Activated naive CD4-positive, alpha-beta T cell treated with anti-CD3 and anti-CD28 coated beads, Interleukin-2, amount 10 ng/mL, durations not matched to agents 7 days and 5 days (primary cell): ENCODE measurements around the gene IL1RAPL1.

Experiments used
- CTCF ChIA-PET: fragments of 350-600 bp; sonication (Branson Sonifier 250); formaldehyde crosslinking; loops from one replicate; lab custom pipeline; 2021; ENCODE audit warnings: antibody characterized with exemption; lab: Charles Lee
- DNase-seq: peaks from one replicate; pipeline ENCODE4 v3.0.0-alpha.2; 2020
- H3K27ac Mint-ChIP-seq: one replicate; pipeline ENCODE4 v1.8.0; 2021; ENCODE audit warnings: mild to moderate bottlenecking, moderate library complexity, mixed read lengths
- H3K27me3 Mint-ChIP-seq: one replicate; pipeline ENCODE4 v1.8.0; 2021; ENCODE audit warnings: mild to moderate bottlenecking, mixed read lengths
- H3K36me3 Mint-ChIP-seq: one replicate; pipeline ENCODE4 v1.8.0; 2021; ENCODE audit warnings: mixed read lengths
- H3K4me1 Mint-ChIP-seq: one replicate; pipeline ENCODE4 v1.8.0; 2021; ENCODE audit warnings: mixed read lengths
- H3K4me3 Mint-ChIP-seq: one replicate; pipeline ENCODE4 v1.8.0; 2021; ENCODE audit warnings: mild to moderate bottlenecking, moderate library complexity, mixed read lengths
- H3K9me3 Mint-ChIP-seq: one replicate; pipeline ENCODE4 v1.8.0; 2021; ENCODE audit warnings: mixed read lengths

Gene IL1RAPL1

GRCh38 chrX:29636331-29636730, 1049.1 kb downstream of the IL1RAPL1 start:
- Mint-ChIP-seq H3K9me3 (peaks cover 3% of the 10 kb centered on the region), H3K27ac (no peak overlapping the region), H3K4me3 (no peak overlapping the region), H3K36me3 (no peaks in the 10 kb centered on the region), H3K27me3 (no peaks in the 10 kb centered on the region), H3K4me1 (no peaks in the 10 kb centered on the region)
- CTCF ChIA-PET = no interaction called here
- DNase-seq = no peak

GRCh38 chrX:29640106-29640505, 1052.9 kb downstream of the IL1RAPL1 start:
- CTCF ChIA-PET = no interaction called here

GRCh38 chrX:29641461-29641860, 1054.2 kb downstream of the IL1RAPL1 start:
- Mint-ChIP-seq H3K4me3 (no peak overlapping the region), H3K9me3 (peaks cover 2% of the 10 kb centered on the region), H3K27ac (no peak overlapping the region), H3K36me3 (no peaks in the 10 kb centered on the region), H3K4me1 (no peaks in the 10 kb centered on the region), H3K27me3 (no peaks in the 10 kb centered on the region)
- CTCF ChIA-PET = no interaction called here
- DNase-seq = no peak

More at GRCh38 chrX:29640106-29640505, 1052.9 kb downstream of the IL1RAPL1 start:
- H3K4me3 Mint-ChIP-seq = no peak overlapping the region
- H3K27me3 Mint-ChIP-seq = no peaks in the 10 kb centered on the region
- H3K9me3 Mint-ChIP-seq = no peaks in the 10 kb centered on the region
- no peak overlapping the region for H3K27ac Mint-ChIP-seq
- no peaks in the 10 kb centered on the region for H3K36me3 Mint-ChIP-seq
- DNase-seq = no peak
- no peaks in the 10 kb centered on the region for H3K4me1 Mint-ChIP-seq

GRCh38 chrX:29643181-29643580, 1055.9 kb downstream of the IL1RAPL1 start:
- H3K27me3 Mint-ChIP-seq = no peaks in the 10 kb centered on the region
- peaks cover 2% of the 10 kb centered on the region for H3K9me3 Mint-ChIP-seq
- no peak overlapping the region for H3K27ac Mint-ChIP-seq
- H3K4me1 Mint-ChIP-seq = no peaks in the 10 kb centered on the region
- DNase-seq = no peak
- no peak overlapping the region for H3K4me3 Mint-ChIP-seq
- H3K36me3 Mint-ChIP-seq = no peaks in the 10 kb centered on the region
- CTCF ChIA-PET = no interaction called here

GRCh38 chrX:29648161-29648560, 1060.9 kb downstream of the IL1RAPL1 start:
- no peak for DNase-seq
- CTCF ChIA-PET = no interaction called here
- Mint-ChIP-seq H3K27ac (no peak overlapping the region), H3K27me3 (no peaks in the 10 kb centered on the region), H3K4me1 (no peaks in the 10 kb centered on the region), H3K9me3 (peaks cover 2% of the 10 kb centered on the region), H3K36me3 (no peaks in the 10 kb centered on the region), H3K4me3 (no peak overlapping the region)

- Mint-ChIP-seq H3K9me3 (peaks cover 2% of the 10 kb centered on the region), H3K36me3 (no peaks in the 10 kb centered on the region), H3K4me3 (no peak overlapping the region), H3K27me3 (no peaks in the 10 kb centered on the region), H3K4me1 (no peaks in the 10 kb centered on the region), H3K27ac (no peak overlapping the region)
- CTCF ChIA-PET = no interaction called here
- DNase-seq = no peak
These were observed 1065.2 kb downstream of the IL1RAPL1 start for GRCh38 chrX:29652484-29652883.

- Mint-ChIP-seq H3K4me1 (no peaks in the 10 kb centered on the region), H3K27me3 (no peaks in the 10 kb centered on the region), H3K36me3 (no peaks in the 10 kb centered on the region), H3K9me3 (peaks cover 2% of the 10 kb centered on the region), H3K27ac (no peak overlapping the region), H3K4me3 (no peak overlapping the region)
- no peak for DNase-seq
- CTCF ChIA-PET = no interaction called here
These were observed 1066.5 kb downstream of the IL1RAPL1 start for GRCh38 chrX:29653721-29654120.

- Mint-ChIP-seq H3K27ac (no peak overlapping the region), H3K4me1 (no peaks in the 10 kb centered on the region), H3K27me3 (no peaks in the 10 kb centered on the region), H3K36me3 (no peaks in the 10 kb centered on the region), H3K9me3 (peaks cover 2% of the 10 kb centered on the region), H3K4me3 (no peak overlapping the region)
- CTCF ChIA-PET = no interaction called here
- no peak for DNase-seq
These were observed 1072.7 kb downstream of the IL1RAPL1 start for GRCh38 chrX:29659911-29660310.

- Mint-ChIP-seq H3K36me3 (no peaks in the 10 kb centered on the region), H3K27me3 (no peaks in the 10 kb centered on the region), H3K9me3 (no peaks in the 10 kb centered on the region), H3K4me3 (no peak overlapping the region), H3K27ac (no peak overlapping the region), H3K4me1 (no peaks in the 10 kb centered on the region)
- DNase-seq = no peak
- CTCF ChIA-PET = no interaction called here
These were observed 1074.0 kb downstream of the IL1RAPL1 start for GRCh38 chrX:29661290-29661689.

- Mint-ChIP-seq H3K9me3 (no peaks in the 10 kb centered on the region), H3K4me1 (no peaks in the 10 kb centered on the region), H3K36me3 (no peaks in the 10 kb centered on the region), H3K27ac (no peak overlapping the region), H3K4me3 (no peak overlapping the region), H3K27me3 (no peaks in the 10 kb centered on the region)
- CTCF ChIA-PET = no interaction called here
- DNase-seq = no peak
These were observed 1074.9 kb downstream of the IL1RAPL1 start for GRCh38 chrX:29662101-29662500.

- H3K4me3 Mint-ChIP-seq = no peak overlapping the region
- H3K9me3 Mint-ChIP-seq = no peaks in the 10 kb centered on the region
- no peak for DNase-seq
These were observed 1075.7 kb downstream of the IL1RAPL1 start for GRCh38 chrX:29662759-29663503.

GRCh38 chrX:29665532-29665931, 1078.3 kb downstream of the IL1RAPL1 start:
- CTCF ChIA-PET = no interaction called here
- no peak overlapping the region for H3K27ac Mint-ChIP-seq
- no peaks in the 10 kb centered on the region for H3K4me1 Mint-ChIP-seq

More at GRCh38 chrX:29662759-29663503, 1075.7 kb downstream of the IL1RAPL1 start:
- Mint-ChIP-seq H3K4me1 (no peaks in the 10 kb centered on the region), H3K36me3 (no peaks in the 10 kb centered on the region), H3K27ac (no peak overlapping the region), H3K27me3 (no peaks in the 10 kb centered on the region)
- CTCF ChIA-PET = no interaction called here

GRCh38 chrX:29666366-29666765, 1079.1 kb downstream of the IL1RAPL1 start:
- H3K27me3 Mint-ChIP-seq = no peaks in the 10 kb centered on the region
- no peak for DNase-seq
- CTCF ChIA-PET = no interaction called here
- H3K4me1 Mint-ChIP-seq = no peaks in the 10 kb centered on the region
- H3K9me3 Mint-ChIP-seq = no peaks in the 10 kb centered on the region
- H3K36me3 Mint-ChIP-seq = no peaks in the 10 kb centered on the region
- no peak overlapping the region for H3K27ac Mint-ChIP-seq
- no peak overlapping the region for H3K4me3 Mint-ChIP-seq

More at GRCh38 chrX:29665532-29665931, 1078.3 kb downstream of the IL1RAPL1 start:
- DNase-seq = no peak
- H3K4me3 Mint-ChIP-seq = no peak overlapping the region
- no peaks in the 10 kb centered on the region for H3K36me3 Mint-ChIP-seq
- no peaks in the 10 kb centered on the region for H3K27me3 Mint-ChIP-seq
- no peaks in the 10 kb centered on the region for H3K9me3 Mint-ChIP-seq

- H3K36me3 Mint-ChIP-seq = no peaks in the 10 kb centered on the region
- H3K4me3 Mint-ChIP-seq = no peak overlapping the region
- no peaks in the 10 kb centered on the region for H3K4me1 Mint-ChIP-seq
- no peak overlapping the region for H3K27ac Mint-ChIP-seq
- no peak for DNase-seq
- no peaks in the 10 kb centered on the region for H3K9me3 Mint-ChIP-seq
- H3K27me3 Mint-ChIP-seq = no peaks in the 10 kb centered on the region
- CTCF ChIA-PET = no interaction called here
These were observed 1084.2 kb downstream of the IL1RAPL1 start for GRCh38 chrX:29671421-29671820.

GRCh38 chrX:29687687-29688086, 1100.4 kb downstream of the IL1RAPL1 start:
- Mint-ChIP-seq H3K4me1 (no peaks in the 10 kb centered on the region), H3K36me3 (no peaks in the 10 kb centered on the region), H3K4me3 (no peak overlapping the region), H3K27ac (no peak overlapping the region), H3K27me3 (no peaks in the 10 kb centered on the region), H3K9me3 (no peaks in the 10 kb centered on the region)
- DNase-seq = no peak
- CTCF ChIA-PET = no interaction called here
